Brain microvascular endothelial cell (primary cell): Measurements from ENCODE around the gene DIAPH3.
A peak's percentile ranks its signal among the peaks of the same experiment; 100 is the strongest.

Experiments
- DNase-seq: peaks from one replicate; pipeline ENCODE4 v3.0.0-alpha.2; 2020
- H3K27ac ChIP-seq: fragments of 250-450 bp; sonication (Bioruptor Pico); 2 replicates; pipeline ENCODE4 v1.5.1; 2020; ENCODE audit warnings: mild to moderate bottlenecking, moderate library complexity
- H3K27me3 ChIP-seq: fragments of 250-450 bp; sonication (Bioruptor Pico); replicated peaks from 2 replicates; pipeline ENCODE4 v1.5.1; 2020; ENCODE audit warnings: mild to moderate bottlenecking
- H3K36me3 ChIP-seq: fragments of 250-450 bp; sonication (Bioruptor Pico); replicated peaks from 2 replicates; pipeline ENCODE4 v1.5.1; 2020; ENCODE audit warnings: mild to moderate bottlenecking
- H3K4me3 ChIP-seq: 2 replicates; pipeline ENCODE4 v1.5.1; 2011; ENCODE audit warnings: low read depth, mild to moderate bottlenecking, control low read depth, low read length, moderate library complexity
- in situ Hi-C: cut with HindIII; loops from 2 replicates; pipeline ENCODE4 v1.10.0; 2017; ENCODE audit warnings: low sequenced_read_pairs, low pct_ligation_motif_present
- TF ChIP-seq, protein P1 (sequence below): IDR thresholded peaks from 2 replicates; pipeline ENCODE4 v1.5.1; 2011; ENCODE audit warnings: low read depth, mild to moderate bottlenecking, moderate library complexity, low read length, control low read depth, inconsistent platforms; ENCODE audit errors: missing control alignments

Gene DIAPH3

DNA sequence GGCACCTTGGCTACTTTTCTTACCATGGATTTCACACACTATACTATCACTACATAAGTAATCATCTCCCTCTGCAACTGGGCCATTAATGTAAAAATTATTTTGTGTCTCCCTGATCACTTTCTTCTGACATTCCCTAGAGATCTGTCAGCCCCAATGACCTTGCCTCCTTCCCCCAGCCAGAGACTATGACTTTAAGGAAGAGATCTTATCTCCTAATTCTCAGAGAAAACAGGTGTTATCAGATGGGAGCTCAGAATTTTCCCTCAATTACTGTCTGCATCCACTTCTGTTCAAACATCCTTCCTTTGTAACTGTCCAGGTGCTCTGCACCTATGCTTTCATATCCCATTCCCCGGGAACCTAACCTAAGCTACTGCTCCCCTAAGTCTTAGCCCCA is 397.5 kb downstream of the DIAPH3 start:
- in situ Hi-C loops, result no loop called here
- H3K27me3 ChIP-seq, result no peaks in the 10 kb centered on the region
- H3K27ac ChIP-seq, result no peak overlapping the region
- H3K4me3 ChIP-seq, result no peak overlapping the region
- H3K36me3 ChIP-seq, result no peaks in the 10 kb centered on the region
- TF ChIP-seq, protein P1, sequence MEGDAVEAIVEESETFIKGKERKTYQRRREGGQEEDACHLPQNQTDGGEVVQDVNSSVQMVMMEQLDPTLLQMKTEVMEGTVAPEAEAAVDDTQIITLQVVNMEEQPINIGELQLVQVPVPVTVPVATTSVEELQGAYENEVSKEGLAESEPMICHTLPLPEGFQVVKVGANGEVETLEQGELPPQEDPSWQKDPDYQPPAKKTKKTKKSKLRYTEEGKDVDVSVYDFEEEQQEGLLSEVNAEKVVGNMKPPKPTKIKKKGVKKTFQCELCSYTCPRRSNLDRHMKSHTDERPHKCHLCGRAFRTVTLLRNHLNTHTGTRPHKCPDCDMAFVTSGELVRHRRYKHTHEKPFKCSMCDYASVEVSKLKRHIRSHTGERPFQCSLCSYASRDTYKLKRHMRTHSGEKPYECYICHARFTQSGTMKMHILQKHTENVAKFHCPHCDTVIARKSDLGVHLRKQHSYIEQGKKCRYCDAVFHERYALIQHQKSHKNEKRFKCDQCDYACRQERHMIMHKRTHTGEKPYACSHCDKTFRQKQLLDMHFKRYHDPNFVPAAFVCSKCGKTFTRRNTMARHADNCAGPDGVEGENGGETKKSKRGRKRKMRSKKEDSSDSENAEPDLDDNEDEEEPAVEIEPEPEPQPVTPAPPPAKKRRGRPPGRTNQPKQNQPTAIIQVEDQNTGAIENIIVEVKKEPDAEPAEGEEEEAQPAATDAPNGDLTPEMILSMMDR, result no peak
- DNase-seq, result no peak

DNA sequence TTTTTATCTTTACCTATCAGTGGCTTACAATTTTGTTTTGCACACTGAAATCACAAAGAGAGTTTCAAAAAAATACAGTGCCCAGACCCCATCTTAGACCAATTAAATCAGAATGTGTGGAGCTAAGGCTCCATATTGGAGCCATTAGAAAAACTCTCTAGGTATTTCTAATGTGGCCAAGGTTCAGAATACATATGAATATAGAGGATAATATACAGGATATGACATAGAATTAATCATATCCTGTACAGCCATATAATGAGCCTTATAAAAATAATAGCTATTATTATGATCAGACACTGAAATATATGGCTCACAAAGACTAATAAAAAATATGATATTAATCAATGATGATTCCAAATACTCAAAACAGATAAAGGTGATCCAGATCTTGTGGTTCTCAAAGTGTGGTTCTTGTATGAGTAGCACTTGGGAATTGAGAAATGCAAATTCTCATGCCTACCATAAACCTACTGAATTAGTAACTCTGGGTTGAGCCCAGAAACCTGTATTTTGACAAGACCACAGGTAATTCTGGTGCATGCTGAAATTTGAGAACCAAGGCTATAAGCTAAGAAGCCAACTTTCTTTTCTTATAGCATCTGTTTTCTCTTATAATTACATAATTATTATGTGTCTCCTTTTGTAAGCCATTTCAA is 408.0 kb downstream of the DIAPH3 start:
- Histone ChIP-seq H3K4me3 (no peak overlapping the region), H3K27ac (peak overlapping the region; percentile 43), H3K36me3 (no peaks in the 10 kb centered on the region), H3K27me3 (no peaks in the 10 kb centered on the region)
- TF ChIP-seq, protein P1, result no peak
- in situ Hi-C loops, result no loop called here
- no peak for DNase-seq

DNA sequence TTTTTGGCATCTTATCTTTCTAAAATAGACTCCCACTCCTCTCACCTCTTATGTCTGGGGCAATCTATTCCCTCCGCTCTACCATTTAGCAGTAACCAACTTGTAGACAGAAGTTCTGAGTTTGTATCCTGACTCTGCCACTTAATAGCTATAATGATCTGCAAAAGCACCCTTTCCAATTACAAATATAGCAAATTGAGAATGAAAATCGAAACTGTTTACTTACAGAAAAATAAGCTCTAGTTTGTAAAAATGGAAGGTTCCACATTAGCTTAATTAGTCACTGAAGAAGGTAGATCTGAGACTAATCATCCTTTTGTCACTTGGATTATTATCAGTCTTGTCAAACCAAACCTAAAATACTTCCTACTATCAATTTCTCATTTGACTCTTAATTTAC is 409.3 kb downstream of the DIAPH3 start:
- TF ChIP-seq, protein P1, result no peak
- no peak overlapping the region for H3K27ac ChIP-seq
- no peak for DNase-seq
- H3K27me3 ChIP-seq, result no peaks in the 10 kb centered on the region
- H3K4me3 ChIP-seq, result no peak overlapping the region
- in situ Hi-C loops, result no loop called here
- H3K36me3 ChIP-seq, result no peaks in the 10 kb centered on the region

DNA sequence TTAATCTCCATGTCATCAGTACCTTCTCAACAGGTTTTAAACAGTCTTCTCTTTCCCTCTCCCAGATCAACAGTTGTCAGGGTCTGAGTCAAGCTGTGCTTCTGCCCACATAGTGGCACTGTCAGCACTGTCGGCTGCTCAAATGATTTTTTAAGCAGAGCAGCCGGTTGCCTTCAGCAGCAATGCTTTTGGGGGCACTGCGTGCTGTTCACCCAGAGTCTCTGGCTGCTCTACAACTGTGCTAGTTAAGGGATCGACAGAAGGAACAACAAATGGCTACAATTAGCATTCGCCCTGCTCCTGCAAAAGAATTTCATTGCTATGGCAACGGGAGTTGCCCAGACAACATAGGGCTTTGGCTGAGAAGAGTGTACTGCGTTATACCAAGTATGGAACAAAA is 412.9 kb downstream of the DIAPH3 start:
- Histone ChIP-seq H3K27ac (peak overlapping the region; percentile 63), H3K36me3 (no peaks in the 10 kb centered on the region), H3K4me3 (peak overlapping the region; percentile 41), H3K27me3 (no peaks in the 10 kb centered on the region)
- TF ChIP-seq, protein P1, result peak; percentile 21
- in situ Hi-C loops, result no loop called here
- peak; percentile 80 for DNase-seq

DNA sequence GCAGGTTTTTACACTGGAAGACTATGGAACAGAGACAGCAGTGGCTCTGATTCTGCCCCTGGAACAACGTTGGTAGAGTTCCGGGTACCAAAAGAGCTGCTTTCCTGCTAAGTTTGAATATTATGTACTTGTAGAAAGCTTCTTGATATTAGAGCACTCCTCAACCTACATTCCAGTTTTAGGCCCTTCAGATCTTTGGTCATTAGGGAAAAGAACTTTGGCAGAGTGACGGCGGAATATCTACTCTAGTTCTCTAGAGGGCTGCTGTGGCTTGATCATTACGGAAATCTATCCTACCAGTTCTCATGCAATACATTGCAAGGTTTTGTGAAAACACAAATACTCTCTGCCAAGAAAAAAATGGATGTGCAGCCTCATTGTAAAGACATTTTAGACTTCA is 415.7 kb downstream of the DIAPH3 start:
- TF ChIP-seq, protein P1, result no peak
- in situ Hi-C loops, result no loop called here
- no peaks in the 10 kb centered on the region for H3K36me3 ChIP-seq
- H3K27me3 ChIP-seq, result no peaks in the 10 kb centered on the region
- H3K4me3 ChIP-seq, result no peak overlapping the region
- no peak for DNase-seq
- H3K27ac ChIP-seq, result no peak overlapping the region

DNA sequence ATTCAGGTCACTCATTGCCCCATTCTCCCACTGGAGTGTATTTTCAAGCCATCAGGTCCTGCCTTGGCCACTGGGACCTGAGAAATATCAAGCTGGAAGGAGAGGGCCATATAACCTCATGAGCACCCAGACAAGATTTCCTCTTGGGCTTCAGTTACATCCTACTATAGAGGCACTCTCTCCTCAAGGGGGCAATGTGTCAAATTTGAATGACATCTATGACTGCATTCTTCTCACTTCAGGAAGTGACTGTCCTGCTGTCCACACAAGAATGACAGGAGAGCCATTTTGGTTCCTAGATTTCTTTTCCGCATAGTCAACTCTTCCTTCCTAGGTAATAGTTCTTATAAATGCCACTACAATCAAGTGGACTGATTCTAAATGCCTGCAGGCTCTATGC is 416.2 kb downstream of the DIAPH3 start:
- H3K27ac ChIP-seq, result no peak overlapping the region
- H3K4me3 ChIP-seq, result no peak overlapping the region
- DNase-seq, result no peak
- H3K36me3 ChIP-seq, result no peaks in the 10 kb centered on the region
- TF ChIP-seq, protein P1, result no peak
- no peaks in the 10 kb centered on the region for H3K27me3 ChIP-seq
- in situ Hi-C loops, result no loop called here
